Measurements from ENCODE around the gene RPL35. TPM values are rescaled to one million over a fixed set of nuclear protein-coding genes. Genes with fewer than 3 reads are reported as not detected.

RPL35 gene
- total RNA-seq, 4 donors from 2014 or later, result 2,721 to 5,210 (median 3,159) TPM

- intact Hi-C loops (cut with DNase I; ENCODE audit: low total_unique reads), result no loop called here
- no peak for DNase-seq (ENCODE audit: low spot score in 2 of 2)
- H3K4me3 ChIP-seq (ENCODE audit: low read depth, poor library complexity, severe bottlenecking), result no peak overlapping the region
- TF ChIP-seq POLR2A (IDR thresholded peaks at IDR 0.05) (no peak), CTCF (IDR thresholded peaks at IDR 0.05) (no peak)
Measured at GRCh38 chr9:124894741-124895170, 33.0 kb upstream of the RPL35 start.

- intact Hi-C loops (cut with DNase I; ENCODE audit: low total_unique reads), result no loop called here
- DNase-seq (ENCODE audit: low spot score in 2 of 2), result no peak
- WGBS, 2 donors, result 78 to 81% methylated on average over 9 of the region's 9 CpGs
- TF ChIP-seq CTCF (IDR thresholded peaks at IDR 0.05) (no peak), POLR2A (IDR thresholded peaks at IDR 0.05) (no peak)
- H3K4me3 ChIP-seq (ENCODE audit: low read depth, poor library complexity, severe bottlenecking), result no peak overlapping the region
Measured at GRCh38 chr9:124894035-124894740, 32.4 kb upstream of the RPL35 start.

GRCh38 chr9:124890179-124890578 lies 28.4 kb upstream of the RPL35 start:
- TF ChIP-seq POLR2A (IDR thresholded peaks at IDR 0.05), result no peak
- TF ChIP-seq CTCF (IDR thresholded peaks at IDR 0.05), result no peak
- 95 to 97% methylated on average over 7 of the region's 7 CpGs for WGBS, 2 donors
- intact Hi-C loops (cut with DNase I; ENCODE audit: low total_unique reads), result no loop called here
- DNase-seq (ENCODE audit: low spot score in 2 of 2), result no peak
- H3K4me3 ChIP-seq (ENCODE audit: low read depth, poor library complexity, severe bottlenecking), result no peak overlapping the region

GRCh38 chr9:124889006-124889405 lies 27.2 kb upstream of the RPL35 start:
- no peak overlapping the region for H3K4me3 ChIP-seq (ENCODE audit: low read depth, poor library complexity, severe bottlenecking)
- WGBS, 2 donors, result 92 to 100% methylated on average over 12 to 13 of the region's 13 CpGs
- no peak for TF ChIP-seq CTCF (IDR thresholded peaks at IDR 0.05)
- no peak for DNase-seq (ENCODE audit: low spot score in 2 of 2)
- intact Hi-C loops (cut with DNase I; ENCODE audit: low total_unique reads), result no loop called here

- no peak for TF ChIP-seq POLR2A (IDR thresholded peaks at IDR 0.05)
- no peak overlapping the region for H3K4me3 ChIP-seq (ENCODE audit: low read depth, poor library complexity, severe bottlenecking)
- no peak for DNase-seq (ENCODE audit: low spot score in 2 of 2)
- intact Hi-C loops (cut with DNase I; ENCODE audit: low total_unique reads), result no loop called here
- WGBS, 2 donors, result 81 to 89% methylated on average over 5 of the region's 5 CpGs
Measured at GRCh38 chr9:124887832-124888231, 26.1 kb upstream of the RPL35 start.

GRCh38 chr9:124886866-124887492 lies 25.2 kb upstream of the RPL35 start:
- no peak for DNase-seq (ENCODE audit: low spot score in 2 of 2)
- 85 to 90% methylated on average over 17 of the region's 17 CpGs for WGBS, 2 donors
- TF ChIP-seq CTCF (IDR thresholded peaks at IDR 0.05) (no peak), POLR2A (IDR thresholded peaks at IDR 0.05) (no peak)
- no peak overlapping the region for H3K4me3 ChIP-seq (ENCODE audit: low read depth, poor library complexity, severe bottlenecking)
- intact Hi-C loops (cut with DNase I; ENCODE audit: low total_unique reads), result no loop called here

Data from lower leg skin (tissue), 4 donors.